WTC11 (cell line): Measurements from ENCODE around the gene ITGAL. TPM values are rescaled to one million over a fixed set of nuclear protein-coding genes. Genes with fewer than 3 reads are reported as not detected.
"Not testable (repeated sequence)": the region's sequence is repeated elsewhere in the genome, so short reads cannot be mapped to it uniquely, and the experiment has no call there.

Experiments used
- ATAC-seq: fragments of 200-7000 bp; cut with Tn5 transposase; 2 replicates; pipeline ENCODE4 v1.10.0; 2021; ENCODE audit warnings: mild to moderate bottlenecking, moderate library complexity
- CTCF ChIA-PET: fragments of 300-600 bp; sonication (Branson Sonifier 250); formaldehyde crosslinking; loops from one replicate; lab custom pipeline; 2021; ENCODE audit warnings: antibody characterized with exemption; lab: Charles Lee
- POLR2A ChIA-PET: fragments of 350-600 bp; sonication (Branson Sonifier 250); formaldehyde crosslinking; loops from one replicate; lab custom pipeline; 2021; ENCODE audit warnings: antibody characterized with exemption; lab: Charles Lee
- DNase-seq: peaks from one replicate; pipeline ENCODE4 v3.0.0; 2021; ENCODE audit warnings: low spot score
- H3K27ac Mint-ChIP-seq: 2 replicates; pipeline ENCODE4 v1.8.0; 2021; ENCODE audit warnings: mixed read lengths
- H3K27me3 Mint-ChIP-seq: 2 replicates; pipeline ENCODE4 v1.8.0; 2021; ENCODE audit warnings: low read depth, mild to moderate bottlenecking, moderate library complexity, mixed read lengths
- H3K36me3 Mint-ChIP-seq: 2 replicates; pipeline ENCODE4 v1.8.0; 2021; ENCODE audit warnings: mixed read lengths
- H3K4me1 Mint-ChIP-seq: 2 replicates; pipeline ENCODE4 v1.8.0; 2022; ENCODE audit warnings: mixed read lengths
- H3K4me3 Mint-ChIP-seq: 2 replicates; pipeline ENCODE4 v1.8.0; 2021; ENCODE audit warnings: mild to moderate bottlenecking, moderate library complexity, mixed read lengths
- H3K9me3 Mint-ChIP-seq: 2 replicates; pipeline ENCODE4 v1.8.0; 2021; ENCODE audit warnings: mixed read lengths
- AR ChIP-seq: fragments of 250-450 bp; sonication (Bioruptor Pico); IDR thresholded peaks from 2 replicates; pipeline ENCODE4 v1.9.0; 2021; ENCODE audit warnings: mild to moderate bottlenecking
- ARID4B ChIP-seq: sonication (generic); formaldehyde crosslinking; IDR thresholded peaks from 2 replicates; pipeline ENCODE4 v1.8.0; 2023; ENCODE audit warnings: missing genetic modification reagents, mild to moderate bottlenecking, borderline replicate concordance
- CBFB ChIP-seq: sonication (generic); formaldehyde crosslinking; IDR thresholded peaks from 2 replicates; pipeline ENCODE4 v1.8.1; 2022; ENCODE audit warnings: mild to moderate bottlenecking, low read depth, missing genetic modification reagents
- CREM ChIP-seq: sonication (generic); formaldehyde crosslinking; IDR thresholded peaks from 2 replicates; pipeline ENCODE4 v1.8.1; 2022; ENCODE audit warnings: mild to moderate bottlenecking, missing genetic modification reagents, moderate library complexity
- FOXJ3 ChIP-seq: sonication (generic); formaldehyde crosslinking; IDR thresholded peaks from 2 replicates; pipeline ENCODE4 v1.9.0; 2021; ENCODE audit warnings: missing genetic modification reagents, mild to moderate bottlenecking, borderline replicate concordance
- GABPB1 ChIP-seq: sonication (generic); formaldehyde crosslinking; IDR thresholded peaks from 2 replicates; pipeline ENCODE4 v1.8.1; 2023; ENCODE audit warnings: mild to moderate bottlenecking, missing genetic modification reagents
- KAT7 ChIP-seq: sonication (generic); formaldehyde crosslinking; IDR thresholded peaks from 2 replicates; pipeline ENCODE4 v1.8.1; 2023; ENCODE audit warnings: missing genetic modification reagents, mild to moderate bottlenecking, borderline replicate concordance
- MLX ChIP-seq: sonication (generic); formaldehyde crosslinking; IDR thresholded peaks from 2 replicates; pipeline ENCODE4 v1.8.1; 2023; ENCODE audit warnings: mild to moderate bottlenecking, missing genetic modification reagents, moderate library complexity
- MYBL2 ChIP-seq: sonication (generic); formaldehyde crosslinking; IDR thresholded peaks from 2 replicates; pipeline ENCODE4 v1.8.1; 2023; ENCODE audit warnings: mild to moderate bottlenecking, moderate library complexity, missing genetic modification reagents
- TP53 ChIP-seq: sonication (generic); formaldehyde crosslinking; IDR thresholded peaks from 2 replicates; pipeline ENCODE4 v1.8.1; 2023; ENCODE audit warnings: mild to moderate bottlenecking, missing genetic modification reagents
- USF1 ChIP-seq: sonication (generic); formaldehyde crosslinking; IDR thresholded peaks from 2 replicates; pipeline ENCODE4 v1.8.0; 2022; ENCODE audit warnings: mild to moderate bottlenecking, missing genetic modification reagents
- ZNF317 ChIP-seq: sonication (generic); formaldehyde crosslinking; IDR thresholded peaks from 2 replicates; pipeline ENCODE4 v1.8.1; 2023; ENCODE audit warnings: low read depth, mild to moderate bottlenecking, moderate library complexity, missing genetic modification reagents, borderline replicate concordance
- ZNF425 ChIP-seq: fragments of 250-450 bp; sonication (Bioruptor Pico); conservative IDR thresholded peaks from 2 replicates; pipeline ENCODE4 v1.9.0; 2021; ENCODE audit warnings: mild to moderate bottlenecking
- ZNF671 ChIP-seq: fragments of 250-450 bp; sonication (Bioruptor Pico); IDR thresholded peaks from 2 replicates; pipeline ENCODE4 v1.8.0; 2021; ENCODE audit warnings: mild to moderate bottlenecking
- total RNA-seq: library from RNA; stranded (reverse); gene quantifications from 3 replicates; pipeline ENCODE4 v1.2.3, GENCODE V29; 2021

The ITGAL gene
- total RNA-seq, 1 experiment from 2014 or later = 1.0 TPM

GRCh38 chr16:30449116-30449435 is 23.5 kb upstream of the ITGAL start:
- no peak overlapping the region for H3K27ac Mint-ChIP-seq
- DNase-seq (no peak), ATAC-seq (no peak)
- H3K27me3 Mint-ChIP-seq = peaks cover 28% of the 10 kb centered on the region
- H3K4me3 Mint-ChIP-seq = no peak overlapping the region
- H3K36me3 Mint-ChIP-seq = peaks cover 14% of the 10 kb centered on the region
- peaks cover 12% of the 10 kb centered on the region for H3K9me3 Mint-ChIP-seq
- ChIA-PET POLR2A (no interaction called here), CTCF (interaction anchor here (0.6 to 4.8 kb wide), 10 partner anchors 10 to 320 kb away, joined by 3 to 41 read pairs (median 5); partner anchors contain the start of genes DCTPP1 and ZNF785)
- TF ChIP-seq ZNF671 (CRISPR knock-in tag) (no peak), MLX (no peak), ZNF425 (CRISPR knock-in tag) (no peak), CBFB (no peak), MYBL2 (CRISPR knock-in tag) (no peak), FOXJ3 (CRISPR knock-in tag) (no peak), CREM (no peak), ARID4B (CRISPR knock-in tag) (no peak), GABPB1 (CRISPR knock-in tag) (no peak), USF1 (CRISPR knock-in tag) (no peak), KAT7 (CRISPR knock-in tag) (no peak), ZNF317 (CRISPR knock-in tag) (no peak), TP53 (CRISPR knock-in tag) (no peak), AR (no peak)
- peaks cover 12% of the 10 kb centered on the region for H3K4me1 Mint-ChIP-seq

GRCh38 chr16:30452709-30453580 is 19.6 kb upstream of the ITGAL start:
- H3K36me3 Mint-ChIP-seq, ATAC-seq, H3K27me3 Mint-ChIP-seq, H3K4me1 Mint-ChIP-seq, H3K9me3 Mint-ChIP-seq, H3K27ac Mint-ChIP-seq, H3K4me3 Mint-ChIP-seq, DNase-seq, POLR2A ChIA-PET: not testable (repeated sequence)
- CTCF ChIA-PET = interaction anchor here (1.1 to 2.1 kb wide), 3 partner anchors 23 to 176 kb away, joined by 3 to 6 read pairs (median 5); no protein-coding TSS in a partner anchor
